ENCODE data around the gene YPEL1. TPM values are rescaled to one million over a fixed set of nuclear protein-coding genes. Genes with fewer than 3 reads are reported as not detected.

The YPEL1 gene
- total RNA-seq, 3 donors from 2014 or later, result 0.13 to 0.19 (median 0.18) TPM

DNA sequence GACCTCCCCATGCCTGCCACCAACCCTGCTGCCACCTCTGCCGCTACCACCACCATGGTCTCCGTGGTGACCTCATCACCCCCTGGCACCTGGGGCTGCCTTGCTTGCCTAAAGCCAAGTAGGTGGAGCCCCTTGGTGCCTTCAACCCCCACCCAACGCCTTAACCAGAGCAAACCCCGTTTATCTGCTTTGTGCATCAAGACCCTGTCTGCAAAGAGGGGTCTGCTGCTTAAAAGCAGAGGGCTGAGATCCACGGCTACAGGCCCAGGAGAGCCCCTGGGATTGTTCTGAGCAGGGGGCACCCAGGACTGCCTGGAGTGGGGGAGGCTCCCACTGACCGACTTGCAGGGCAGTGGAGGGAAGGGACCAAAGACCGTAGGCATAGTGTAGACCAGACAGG is 74.7 kb downstream of the YPEL1 start:
- DNase-seq, result no peak
- Mint-ChIP-seq H3K27me3 (ENCODE audit: low read depth) (no peaks in the 10 kb centered on the region), H3K4me1 (ENCODE audit: low read depth) (peaks cover 21% of the 10 kb centered on the region), H3K9me3 (no peaks in the 10 kb centered on the region), H3K36me3 (ENCODE audit: insufficient read depth) (no peaks in the 10 kb centered on the region), H3K4me3 (no peak overlapping the region)
- ATAC-seq, result no peak

DNA sequence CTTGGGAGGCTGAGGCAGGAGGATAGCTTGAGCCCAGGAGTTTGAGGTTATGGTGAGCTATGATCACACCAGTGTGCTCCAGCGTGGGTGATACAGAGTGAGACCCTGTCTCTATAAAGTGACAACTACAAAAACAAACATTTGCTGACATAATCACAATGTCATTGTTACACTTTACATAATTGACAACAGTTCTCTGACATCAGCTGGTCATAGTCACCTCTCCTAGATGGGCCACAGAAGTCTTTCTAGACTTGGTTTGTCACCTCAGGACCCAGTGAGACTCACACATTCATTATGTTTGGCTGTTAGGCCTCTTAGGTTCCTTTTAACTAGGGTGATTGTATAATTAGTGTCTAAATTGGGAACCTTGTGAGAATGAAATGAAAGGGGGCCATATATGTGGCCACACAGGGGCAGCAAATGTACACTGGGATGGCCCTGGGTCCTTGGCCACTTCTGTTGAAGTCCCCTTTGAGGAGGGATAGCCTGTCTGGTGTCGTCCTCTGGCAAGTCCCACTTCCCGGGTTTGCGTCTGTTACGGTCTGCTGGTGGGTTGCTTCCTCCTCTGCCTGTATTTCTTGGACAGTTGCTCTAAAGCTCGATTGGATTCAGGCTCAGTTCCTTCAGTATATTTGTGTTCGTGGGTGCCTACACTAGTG is 75.6 kb downstream of the YPEL1 start:
- no peaks in the 10 kb centered on the region for H3K27me3 Mint-ChIP-seq (ENCODE audit: low read depth)
- ATAC-seq (no peak), DNase-seq (no peak)
- H3K9me3 Mint-ChIP-seq, result no peaks in the 10 kb centered on the region
- no peak overlapping the region for H3K4me3 Mint-ChIP-seq
- peaks cover 15% of the 10 kb centered on the region for H3K4me1 Mint-ChIP-seq (ENCODE audit: low read depth)
- no peaks in the 10 kb centered on the region for H3K36me3 Mint-ChIP-seq (ENCODE audit: insufficient read depth)

DNA sequence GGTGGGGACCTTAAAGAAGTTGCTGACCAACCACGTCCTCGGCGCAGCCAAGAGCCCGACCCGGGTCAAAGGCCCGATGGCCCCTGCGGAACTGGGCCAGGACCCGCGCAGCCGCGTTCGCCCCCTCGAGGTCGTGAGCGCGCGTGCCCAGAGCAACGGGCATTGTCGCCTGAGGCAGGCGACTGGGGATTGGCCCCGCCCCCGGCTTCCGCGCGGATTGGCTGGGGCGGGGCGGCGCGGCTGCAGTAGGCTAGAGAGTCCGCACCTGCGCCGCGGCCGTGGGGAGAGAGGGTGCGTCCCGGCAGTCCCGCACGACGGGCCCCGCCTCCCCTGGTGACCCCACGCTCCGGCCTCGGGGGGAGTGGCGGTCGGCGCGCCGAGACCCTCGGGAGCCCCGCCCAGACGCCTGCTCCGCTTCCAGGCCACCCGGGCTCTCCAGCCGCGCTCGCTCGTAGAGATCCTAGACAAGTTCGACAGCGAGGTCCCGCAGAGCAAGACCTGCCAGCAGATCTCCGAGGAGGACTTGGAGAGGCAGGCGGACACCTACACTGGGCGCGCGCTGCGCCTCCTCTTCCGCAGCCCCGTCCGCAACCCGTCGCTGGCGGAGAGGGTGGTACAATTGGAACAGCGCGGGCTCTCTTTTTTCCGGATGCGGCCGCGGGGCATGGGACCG is 78.1 kb downstream of the YPEL1 start:
- peak; percentile 64 for DNase-seq
- Mint-ChIP-seq H3K4me3 (peak overlapping the region; percentile 83), H3K9me3 (no peaks in the 10 kb centered on the region), H3K36me3 (ENCODE audit: insufficient read depth) (no peaks in the 10 kb centered on the region), H3K4me1 (ENCODE audit: low read depth) (peaks cover 15% of the 10 kb centered on the region), H3K27me3 (ENCODE audit: low read depth) (no peaks in the 10 kb centered on the region)
- ATAC-seq, result peak; percentile 95 to 97

GRCh38 chr22:21657020-21657359 is 78.6 kb downstream of the YPEL1 start:
- ATAC-seq, result no peak
- H3K4me3 Mint-ChIP-seq, result peak overlapping the region; percentile 71
- H3K4me1 Mint-ChIP-seq (ENCODE audit: low read depth), result peaks cover 15% of the 10 kb centered on the region
- H3K36me3 Mint-ChIP-seq (ENCODE audit: insufficient read depth), result no peaks in the 10 kb centered on the region
- no peak for DNase-seq
- H3K27me3 Mint-ChIP-seq (ENCODE audit: low read depth), result no peaks in the 10 kb centered on the region
- no peaks in the 10 kb centered on the region for H3K9me3 Mint-ChIP-seq

GRCh38 chr22:21652547-21653545 is 82.7 kb downstream of the YPEL1 start:
- H3K4me1 Mint-ChIP-seq (ENCODE audit: low read depth), result peaks cover 28% of the 10 kb centered on the region
- no peaks in the 10 kb centered on the region for H3K27me3 Mint-ChIP-seq (ENCODE audit: low read depth)
- peak overlapping the region; percentile 33 for H3K4me3 Mint-ChIP-seq
- H3K36me3 Mint-ChIP-seq (ENCODE audit: insufficient read depth), result no peaks in the 10 kb centered on the region
- DNase-seq, result no peak
- no peaks in the 10 kb centered on the region for H3K9me3 Mint-ChIP-seq
- no peak for ATAC-seq

DNA sequence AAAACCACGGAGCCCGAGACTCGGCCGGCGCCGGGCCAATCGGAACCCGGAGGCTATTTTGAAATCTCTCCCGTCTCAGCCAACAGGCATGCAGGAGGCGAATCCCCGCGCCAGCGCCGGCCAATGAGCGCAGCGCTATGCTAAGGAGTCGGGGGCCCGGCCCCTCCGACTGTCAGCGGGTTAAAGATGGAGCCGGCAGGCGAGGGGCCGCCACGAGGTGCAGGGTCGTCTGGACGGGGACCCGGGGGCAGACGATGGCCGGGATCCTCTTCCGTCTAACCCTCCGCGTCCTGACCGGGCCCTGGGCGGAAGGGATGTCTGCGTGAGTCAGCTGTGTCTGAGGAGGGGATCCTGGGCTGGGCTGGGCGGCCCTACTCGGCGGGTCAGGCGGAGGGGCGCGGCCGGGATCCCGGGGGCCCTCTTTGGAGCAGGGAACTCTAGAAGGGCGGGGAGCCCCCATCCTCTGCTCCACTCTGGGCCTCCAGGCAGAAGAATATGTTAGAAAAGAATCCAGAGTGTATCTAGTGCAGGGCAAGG is 83.5 kb downstream of the YPEL1 start:
- Mint-ChIP-seq H3K27me3 (ENCODE audit: low read depth) (no peaks in the 10 kb centered on the region), H3K9me3 (no peaks in the 10 kb centered on the region), H3K36me3 (ENCODE audit: insufficient read depth) (no peaks in the 10 kb centered on the region), H3K4me1 (ENCODE audit: low read depth) (peaks cover 24% of the 10 kb centered on the region), H3K4me3 (peak overlapping the region; percentile 86)
- ATAC-seq (peak; percentile 98 to 99), DNase-seq (peak; percentile 71)

DNA sequence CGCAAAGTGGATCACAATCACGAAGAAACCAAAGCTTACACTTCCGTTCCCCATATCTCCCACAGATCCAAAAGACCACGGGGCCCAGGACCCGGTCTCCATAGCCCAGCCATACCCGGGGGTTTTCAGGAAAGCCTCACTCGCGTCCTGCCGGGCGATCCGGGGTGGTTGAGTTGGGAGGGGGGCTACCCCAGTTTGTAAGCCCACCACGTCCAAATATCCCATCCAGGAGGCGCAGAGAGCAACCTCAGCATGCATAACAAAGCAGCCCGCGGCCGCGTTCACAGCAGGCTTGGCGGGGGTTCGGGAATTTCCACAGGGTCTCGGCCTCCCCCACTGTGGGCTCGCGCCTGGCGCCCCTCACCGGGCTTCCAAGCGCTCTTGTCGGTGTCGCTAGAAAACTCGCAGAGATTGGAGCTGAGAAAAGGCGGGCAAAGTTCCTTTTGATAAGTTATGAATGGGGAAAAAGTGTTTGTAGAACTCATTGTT is 84.0 kb downstream of the YPEL1 start:
- H3K36me3 Mint-ChIP-seq (ENCODE audit: insufficient read depth), result peaks cover 4% of the 10 kb centered on the region
- no peaks in the 10 kb centered on the region for H3K27me3 Mint-ChIP-seq (ENCODE audit: low read depth)
- no peaks in the 10 kb centered on the region for H3K9me3 Mint-ChIP-seq
- ATAC-seq (peak; percentile 24 to 32), DNase-seq (no peak)
- peaks cover 22% of the 10 kb centered on the region for H3K4me1 Mint-ChIP-seq (ENCODE audit: low read depth)
- peak overlapping the region; percentile 86 for H3K4me3 Mint-ChIP-seq

- Mint-ChIP-seq H3K36me3 (ENCODE audit: insufficient read depth) (peaks cover 9% of the 10 kb centered on the region), H3K27me3 (ENCODE audit: low read depth) (no peaks in the 10 kb centered on the region), H3K4me3 (peak overlapping the region; percentile 86), H3K4me1 (ENCODE audit: low read depth) (peaks cover 19% of the 10 kb centered on the region), H3K9me3 (no peaks in the 10 kb centered on the region)
- ATAC-seq, result peak in 1 of 2 donors; percentile 6
- no peak for DNase-seq
Observed at GRCh38 chr22:21650823-21651520, 84.6 kb downstream of the YPEL1 start.

DNA sequence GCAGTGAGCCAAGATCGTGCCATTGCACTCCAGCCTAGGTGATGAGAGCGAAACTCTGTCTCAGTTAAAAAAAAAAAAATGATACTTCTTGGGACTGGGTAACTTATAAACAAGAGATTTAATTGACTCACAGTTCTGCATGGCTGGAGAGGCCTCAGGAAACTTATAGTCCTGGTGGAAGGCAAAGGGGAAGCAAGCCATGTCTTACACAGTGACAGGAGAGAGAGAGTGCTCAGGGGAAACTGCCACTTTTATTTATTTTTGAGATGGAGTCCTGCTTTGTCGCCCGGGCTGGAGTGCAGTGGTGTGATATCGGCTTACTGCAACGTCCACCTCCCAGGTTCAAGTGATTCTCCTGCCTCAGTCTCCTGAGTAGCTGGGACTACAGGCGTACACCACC is 85.3 kb downstream of the YPEL1 start:
- no peak overlapping the region for H3K4me3 Mint-ChIP-seq

More for the DNA sequence above, 85.3 kb downstream of the YPEL1 start:
- ATAC-seq, result no peak
- H3K36me3 Mint-ChIP-seq (ENCODE audit: insufficient read depth), result peaks cover 9% of the 10 kb centered on the region
- peaks cover 19% of the 10 kb centered on the region for H3K4me1 Mint-ChIP-seq (ENCODE audit: low read depth)
- no peak for DNase-seq
- no peaks in the 10 kb centered on the region for H3K27me3 Mint-ChIP-seq (ENCODE audit: low read depth)
- H3K9me3 Mint-ChIP-seq, result no peaks in the 10 kb centered on the region

Other genes with a start within 250 kb of the YPEL1 start
- gene RIMBP3C, start 184.3 kb downstream of the YPEL1 start, total RNA-seq, result under 1 TPM in 2 of 3 donors, not detected in 1; 0.20 to 0.57 TPM
- 10 to 100 TPM; 73.5 to 79.2 (median 78.0) TPM for gene UBE2L3, start 168.1 kb downstream of the YPEL1 start, total RNA-seq
- gene YDJC, start 105.8 kb downstream of the YPEL1 start, total RNA-seq, result 10 to 100 TPM; 74.5 to 91.5 (median 91.4) TPM
- gene CCDC116, start 103.0 kb downstream of the YPEL1 start, total RNA-seq, result 1 to 10 TPM in 1 of 3 donors, under 1 TPM in 2; 0.73 to 1.3 (median 0.86) TPM
- 100 to 1,000 TPM; 151 to 173 (median 163) TPM for gene SDF2L1, start 93.5 kb downstream of the YPEL1 start, total RNA-seq
- 10 to 100 TPM; 40.0 to 44.7 (median 40.0) TPM for gene PPIL2, start 69.8 kb downstream of the YPEL1 start, total RNA-seq
- 100 to 1,000 TPM; 136 to 165 (median 138) TPM for gene MAPK1, start 131.9 kb upstream of the YPEL1 start, total RNA-seq
- 10 to 100 TPM; 28.2 to 36.8 (median 30.8) TPM for gene PPM1F, start 217.1 kb upstream of the YPEL1 start, total RNA-seq
- gene TOP3B, start 247.0 kb upstream of the YPEL1 start, total RNA-seq, result 10 to 100 TPM; 39.3 to 45.2 (median 41.3) TPM

Measured in activated T-cell treated with anti-CD3 and anti-CD28 coated beads, Interleukin-2, amount 50 U/mL, for 4 hours (primary cell).